Stimulated activated CD4-positive, alpha-beta T cell treated with anti-CD3 and anti-CD28 coated beads, TNF-alpha, amount 100 ng/mL, for 1 hour (primary cell): ENCODE data around the gene OTOP1.
"Not testable (repeated sequence)": the region's sequence is repeated elsewhere in the genome, so short reads cannot be mapped to it uniquely, and the experiment has no call there.

Experiments used
- DNase-seq, 3 donors: peaks; one replicate each; pipeline ENCODE4 v3.0.0-alpha.2; 2020; ENCODE audit warnings: low read depth in 3 of 3, low spot score in 1 of 3

OTOP1 gene

GRCh38 chr4:4164532-4165173 lies 62.1 kb downstream of the OTOP1 start:
- DNase-seq: not testable (repeated sequence)

- DNase-seq: not testable (repeated sequence)
These were observed 64.5 kb downstream of the OTOP1 start for GRCh38 chr4:4162186-4162585.

GRCh38 chr4:4160956-4161665 lies 65.6 kb downstream of the OTOP1 start:
- DNase-seq: not testable (repeated sequence)

- DNase-seq: not testable (repeated sequence)
These were observed 81.1 kb downstream of the OTOP1 start for GRCh38 chr4:4145622-4146021.

- not testable (repeated sequence) for DNase-seq
These were observed 83.4 kb downstream of the OTOP1 start for GRCh38 chr4:4143376-4143775.

- DNase-seq: not testable (repeated sequence)
These were observed 84.0 kb downstream of the OTOP1 start for GRCh38 chr4:4142679-4143078.

- DNase-seq: not testable (repeated sequence)
These were observed 85.5 kb downstream of the OTOP1 start for GRCh38 chr4:4141186-4141585.
